Measurements from ENCODE around the gene B3GNT5. TPM values are rescaled to one million over a fixed set of nuclear protein-coding genes. Genes with fewer than 3 reads are reported as not detected.

B3GNT5 gene
- total and polyA plus RNA-seq, 2 of the 8 experiments (the other 6 are each of a cell fraction or from before 2014, with no cell fraction given) = 2.4 to 9.7 TPM

- no peak overlapping the region for H3K14ac ChIP-seq (ENCODE audit: insufficient read length)
- ChIA-PET CTCF (ENCODE audit: partially characterized antibody) (interaction anchor here (0.8 to 1.3 kb wide), 2 partner anchors 119 to 237 kb away, joined by 5 read pairs; no protein-coding TSS in a partner anchor), POLR2A (ENCODE audit: partially characterized antibody) (interaction anchor here (1.4 to 1.5 kb wide), 2 partner anchors 10 to 14 kb away, joined by 4 to 5 read pairs; partner anchors contain the start of gene B3GNT5)
- H3K4ac ChIP-seq (replicated peaks; ENCODE audit: insufficient read length, low read depth, low read length) = no peak overlapping the region
- H3K79me1 ChIP-seq (ENCODE audit: low read depth, low read length) = 0 out of 2 replicates have a peak, but pooled peaks cover 3% of the 10 kb centered on the region
- no peaks in the 10 kb centered on the region for H3K36me3 ChIP-seq (ENCODE audit: control insufficient read depth in 2 of 4, insufficient read depth in 4 of 4, low read length in 3 of 4)
- 80% methylated on average over 2 of the region's 3 CpGs; no CpG with 5 or more reads in 1 of the 2 experiments for WGBS, 2 experiments (ENCODE audit: extremely low coverage in 1 of 2, insufficient coverage in 1 of 2, insufficient read length in 1 of 2, insufficient replicate concordance in 2 of 2, low coverage in 1 of 2, low lambda C conversion rate in 2 of 2, missing lambda C conversion rate in 1 of 2)
- H3K9me3 ChIP-seq (ENCODE audit: insufficient read depth in 2 of 2, low read depth in 1 of 2, low read length in 1 of 2) = no peaks in the 10 kb centered on the region
- no peak overlapping the region for H2BK15ac ChIP-seq (ENCODE audit: low read length)
- H3K4me2 ChIP-seq (ENCODE audit: insufficient read depth in 1 of 2, low read depth in 2 of 2, low read length in 2 of 2) = no peak overlapping the region; a peak in 1 of 4 replicates
- H3K9ac ChIP-seq (replicated peaks in 1 of 4; ENCODE audit: extremely low read depth in 1 of 4, low read depth in 3 of 4, low read length in 3 of 4) = no peak overlapping the region
- H4K20me1 ChIP-seq (replicated peaks in 1 of 2; ENCODE audit: control insufficient read depth in 1 of 2, insufficient read depth in 2 of 2, low read length in 2 of 2) = peaks cover 0 to 2% of the 10 kb centered on the region in 2 experiments
- no peak overlapping the region for H4K91ac ChIP-seq (replicated peaks; ENCODE audit: insufficient read length, low read length)
- DNase-seq (ENCODE audit: low read depth in 1 of 2, low spot score in 2 of 2) (no peak), FAIRE-seq (no peak)
- no peak overlapping the region for H2BK20ac ChIP-seq (ENCODE audit: low read length)
- no peaks in the 10 kb centered on the region for H3K27me3 ChIP-seq (replicated peaks in 1 of 4; ENCODE audit: control insufficient read depth in 3 of 4, extremely low read depth in 1 of 4, insufficient read depth in 3 of 4, low read length in 3 of 4)
- no peak overlapping the region for H2AFZ ChIP-seq (ENCODE audit: low read length)
- no peak overlapping the region for H3K56ac ChIP-seq (replicated peaks; ENCODE audit: insufficient read length, low read depth, low read length)
- no peak overlapping the region for H2BK120ac ChIP-seq (replicated peaks; ENCODE audit: low read depth, low read length)
- H2AK5ac ChIP-seq (ENCODE audit: low read depth, low read length) = no peak overlapping the region
- H3K4me1 ChIP-seq (replicated peaks in 1 of 4; ENCODE audit: control insufficient read depth in 3 of 4, insufficient read depth in 4 of 4, low read length in 3 of 4) = peaks cover 15 to 36% (median 21%) of the 10 kb centered on the region in 4 experiments
- no peak overlapping the region for H3K27ac ChIP-seq (ENCODE audit: low read depth, low read length)
- no peak overlapping the region for H3K18ac ChIP-seq (ENCODE audit: extremely low read depth, low read length)
- H3K79me2 ChIP-seq (ENCODE audit: control insufficient read depth in 1 of 2, insufficient read depth in 2 of 2, low read length in 2 of 2) = peaks cover 0 to 14% of the 10 kb centered on the region in 2 experiments; a peak in 1 of 4 replicates
- H2BK5ac ChIP-seq (ENCODE audit: low read depth, low read length) = no peak overlapping the region
- TF ChIP-seq RAD21 (IDR thresholded peaks at IDR 0.05 in 1 of 2, conservative IDR thresholded peaks at IDR 0.05 in 1 of 2; ENCODE audit: low read depth in 2 of 2, low read length in 2 of 2) (no peak), EZH2 (IDR thresholded peaks at IDR 0.05; ENCODE audit: low read depth, low read length, severe bottlenecking) (no peak), ATF2 (IDR thresholded peaks at IDR 0.05; ENCODE audit: low read length) (no peak), JUN (IDR thresholded peaks at IDR 0.05; ENCODE audit: low read depth, low read length) (no peak), RFX5 (IDR thresholded peaks at IDR 0.05; ENCODE audit: borderline replicate concordance, low read depth, low read length) (no peak)
- no peak overlapping the region for H3K4me3 ChIP-seq (ENCODE audit: extremely low read depth in 1 of 4, insufficient read depth in 2 of 4, low read depth in 3 of 4, low read length in 4 of 4)
- H4K8ac ChIP-seq (ENCODE audit: extremely low read depth, insufficient read depth, low read length) = no peak overlapping the region
- no peak overlapping the region for H4K5ac ChIP-seq (ENCODE audit: insufficient read length, low read depth, low read length)
- no peaks in the 10 kb centered on the region; the same call in 1 of the 2 replicates for H3K23me2 ChIP-seq (ENCODE audit: low read depth, low read length)
- no peak overlapping the region for H3K23ac ChIP-seq (ENCODE audit: insufficient read length)
- no peak overlapping the region for H2BK12ac ChIP-seq (ENCODE audit: low read depth, low read length)
Observed at GRCh38 chr3:183262875-183263378, 9.9 kb downstream of the B3GNT5 start.

Measured in H1 (cell line).